ENCODE results near the gene CD7.

The CD7 gene

DNA sequence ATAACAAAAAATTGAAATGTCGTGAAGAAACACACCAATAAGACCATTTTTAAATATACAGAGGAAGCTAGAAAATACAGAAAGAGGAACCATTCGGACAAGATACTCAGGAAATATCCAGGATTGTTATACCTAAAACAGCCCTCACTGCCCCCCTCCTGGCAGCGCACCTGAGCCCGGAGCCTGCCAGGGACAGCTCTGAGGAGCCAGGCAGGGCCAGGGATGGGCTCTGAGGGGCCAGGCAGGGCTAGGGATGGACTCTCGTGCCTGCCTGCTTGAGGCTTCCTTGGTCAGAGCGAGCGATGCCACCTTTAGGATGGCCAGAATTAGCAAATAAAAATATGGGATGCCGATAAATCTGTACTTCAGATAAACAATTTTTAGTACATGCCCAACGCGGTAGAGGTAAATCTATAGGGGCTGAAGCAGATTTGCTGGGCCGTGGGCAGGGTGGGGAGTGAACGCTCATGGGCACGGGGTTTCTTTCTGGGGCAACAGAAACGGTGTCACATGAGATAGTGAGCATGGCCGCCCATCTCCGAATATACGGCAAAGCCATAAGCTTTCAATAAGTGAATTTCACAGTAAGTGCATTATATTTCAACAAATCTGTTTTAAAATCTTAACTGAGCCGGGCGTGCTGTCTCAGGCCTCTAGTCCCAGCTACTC lies 25.7 kb downstream of the CD7 start:
- no peaks in the 10 kb centered on the region for H3K27me3 ChIP-seq

GRCh38 chr17:82287868-82288801 lies 29.3 kb downstream of the CD7 start:
- Histone ChIP-seq H3K9me3 (no peaks in the 10 kb centered on the region), H3K27me3 (no peaks in the 10 kb centered on the region), H3K4me3 (ENCODE audit: low read depth, low read length) (no peak overlapping the region), H3K36me3 (no peaks in the 10 kb centered on the region), H3K4me1 (peaks cover 9% of the 10 kb centered on the region)
- peak; percentile 73 for DNase-seq
- TF ChIP-seq, protein P1, sequence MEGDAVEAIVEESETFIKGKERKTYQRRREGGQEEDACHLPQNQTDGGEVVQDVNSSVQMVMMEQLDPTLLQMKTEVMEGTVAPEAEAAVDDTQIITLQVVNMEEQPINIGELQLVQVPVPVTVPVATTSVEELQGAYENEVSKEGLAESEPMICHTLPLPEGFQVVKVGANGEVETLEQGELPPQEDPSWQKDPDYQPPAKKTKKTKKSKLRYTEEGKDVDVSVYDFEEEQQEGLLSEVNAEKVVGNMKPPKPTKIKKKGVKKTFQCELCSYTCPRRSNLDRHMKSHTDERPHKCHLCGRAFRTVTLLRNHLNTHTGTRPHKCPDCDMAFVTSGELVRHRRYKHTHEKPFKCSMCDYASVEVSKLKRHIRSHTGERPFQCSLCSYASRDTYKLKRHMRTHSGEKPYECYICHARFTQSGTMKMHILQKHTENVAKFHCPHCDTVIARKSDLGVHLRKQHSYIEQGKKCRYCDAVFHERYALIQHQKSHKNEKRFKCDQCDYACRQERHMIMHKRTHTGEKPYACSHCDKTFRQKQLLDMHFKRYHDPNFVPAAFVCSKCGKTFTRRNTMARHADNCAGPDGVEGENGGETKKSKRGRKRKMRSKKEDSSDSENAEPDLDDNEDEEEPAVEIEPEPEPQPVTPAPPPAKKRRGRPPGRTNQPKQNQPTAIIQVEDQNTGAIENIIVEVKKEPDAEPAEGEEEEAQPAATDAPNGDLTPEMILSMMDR (IDR thresholded peaks at IDR 0.05; ENCODE audit: low read depth, low read length) = no peak

More for the DNA sequence above, 25.7 kb downstream of the CD7 start:
- no peaks in the 10 kb centered on the region; the same call in 1 of the 2 replicates for H3K4me1 ChIP-seq
- peak overlapping the region; percentile 76 for H3K4me3 ChIP-seq (ENCODE audit: low read depth, low read length)
- no peaks in the 10 kb centered on the region for H3K36me3 ChIP-seq
- H3K9me3 ChIP-seq = no peaks in the 10 kb centered on the region
- DNase-seq = no peak
- TF ChIP-seq, protein P1 (IDR thresholded peaks at IDR 0.05; ENCODE audit: low read depth, low read length) = no peak

- H3K4me3 ChIP-seq (ENCODE audit: low read depth, low read length) = no peak overlapping the region
- no peaks in the 10 kb centered on the region for H3K27me3 ChIP-seq
- TF ChIP-seq, protein P1 (IDR thresholded peaks at IDR 0.05; ENCODE audit: low read depth, low read length) = no peak
- H3K9me3 ChIP-seq = no peaks in the 10 kb centered on the region
- peaks cover 18% of the 10 kb centered on the region for H3K4me1 ChIP-seq
- no peak for DNase-seq
- H3K36me3 ChIP-seq = no peaks in the 10 kb centered on the region
These were observed 30.2 kb downstream of the CD7 start for GRCh38 chr17:82287013-82287867.

DNA sequence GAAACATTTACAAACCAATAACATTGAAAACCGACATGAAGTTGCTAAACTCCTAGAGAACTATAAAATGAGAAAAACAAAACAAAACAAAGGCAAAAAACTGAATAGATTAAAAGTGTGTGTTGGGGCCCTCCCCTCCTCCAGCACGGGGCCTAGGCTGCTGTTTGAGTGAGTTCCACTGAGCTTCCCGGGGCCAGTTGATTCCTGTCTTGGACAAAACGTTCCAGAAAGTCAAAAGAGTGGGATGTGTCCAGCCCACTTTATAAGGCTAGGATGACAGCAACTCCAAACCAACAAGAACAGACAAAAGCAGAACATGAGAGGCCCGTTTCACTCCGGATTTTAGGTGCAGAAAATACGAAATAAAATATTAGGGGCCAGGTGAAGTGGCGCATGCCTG lies 32.3 kb downstream of the CD7 start:
- H3K4me1 ChIP-seq = peaks cover 23% of the 10 kb centered on the region

GRCh38 chr17:82283208-82283749 lies 34.1 kb downstream of the CD7 start:
- TF ChIP-seq, protein P1 (IDR thresholded peaks at IDR 0.05; ENCODE audit: low read depth, low read length) = no peak
- peak; percentile 94 for DNase-seq
- H3K9me3 ChIP-seq = no peaks in the 10 kb centered on the region
- no peaks in the 10 kb centered on the region for H3K36me3 ChIP-seq
- no peak overlapping the region for H3K4me3 ChIP-seq (ENCODE audit: low read depth, low read length)
- no peaks in the 10 kb centered on the region for H3K27me3 ChIP-seq
- H3K4me1 ChIP-seq = peaks cover 23% of the 10 kb centered on the region

More for the DNA sequence above, 32.3 kb downstream of the CD7 start:
- no peak for DNase-seq
- TF ChIP-seq, protein P1 (IDR thresholded peaks at IDR 0.05; ENCODE audit: low read depth, low read length) = no peak
- H3K4me3 ChIP-seq (ENCODE audit: low read depth, low read length) = no peak overlapping the region
- H3K9me3 ChIP-seq = no peaks in the 10 kb centered on the region
- no peaks in the 10 kb centered on the region for H3K36me3 ChIP-seq
- no peaks in the 10 kb centered on the region for H3K27me3 ChIP-seq
